ENCODE data around the gene POLE2.
A peak's percentile ranks its signal among the peaks of the same experiment; 100 is the strongest.

POLE2 gene

DNA sequence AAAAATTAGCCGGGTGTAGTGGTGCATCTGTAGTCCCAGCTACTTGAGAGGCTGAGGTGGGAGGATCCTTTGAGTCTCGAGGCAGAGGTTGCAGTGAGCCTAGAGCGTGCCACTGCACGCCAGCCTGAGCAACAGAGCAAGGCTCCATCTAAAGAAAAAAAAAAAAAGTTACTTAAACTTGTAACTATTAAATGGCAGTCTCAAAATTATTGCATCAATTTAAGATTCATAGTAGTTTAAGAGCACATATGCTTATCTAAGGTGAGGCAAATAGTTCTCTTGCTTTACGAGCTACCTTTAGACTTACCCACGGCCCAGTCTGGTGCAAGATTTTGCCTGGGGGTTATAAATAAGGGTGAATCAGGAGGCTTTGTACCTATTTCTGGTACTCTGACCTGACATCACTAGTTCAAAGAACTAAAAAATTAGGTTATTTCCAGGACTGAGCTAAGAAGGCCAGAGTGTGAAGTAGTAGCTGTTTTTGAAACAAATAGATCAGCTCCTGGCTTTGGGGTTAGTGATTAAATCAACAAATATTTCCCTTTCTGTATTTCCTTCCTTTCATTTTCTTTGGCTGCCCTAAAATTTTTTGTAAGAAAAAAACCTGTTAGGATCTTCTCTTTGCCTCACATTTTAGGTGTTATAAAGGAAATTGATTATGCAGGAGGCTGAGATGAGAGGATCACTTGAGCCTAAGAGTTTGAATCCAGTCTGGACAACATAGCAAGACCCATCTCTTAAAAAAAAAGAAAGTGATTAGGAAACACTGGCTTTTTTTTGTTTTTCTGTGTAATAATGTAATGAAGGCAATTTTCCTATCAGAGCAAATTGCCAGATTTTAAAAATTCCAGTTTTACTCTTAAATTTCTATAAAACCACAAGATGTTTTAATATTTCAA lies 63.8 kb downstream of the POLE2 start:
- TF ChIP-seq, protein P1, sequence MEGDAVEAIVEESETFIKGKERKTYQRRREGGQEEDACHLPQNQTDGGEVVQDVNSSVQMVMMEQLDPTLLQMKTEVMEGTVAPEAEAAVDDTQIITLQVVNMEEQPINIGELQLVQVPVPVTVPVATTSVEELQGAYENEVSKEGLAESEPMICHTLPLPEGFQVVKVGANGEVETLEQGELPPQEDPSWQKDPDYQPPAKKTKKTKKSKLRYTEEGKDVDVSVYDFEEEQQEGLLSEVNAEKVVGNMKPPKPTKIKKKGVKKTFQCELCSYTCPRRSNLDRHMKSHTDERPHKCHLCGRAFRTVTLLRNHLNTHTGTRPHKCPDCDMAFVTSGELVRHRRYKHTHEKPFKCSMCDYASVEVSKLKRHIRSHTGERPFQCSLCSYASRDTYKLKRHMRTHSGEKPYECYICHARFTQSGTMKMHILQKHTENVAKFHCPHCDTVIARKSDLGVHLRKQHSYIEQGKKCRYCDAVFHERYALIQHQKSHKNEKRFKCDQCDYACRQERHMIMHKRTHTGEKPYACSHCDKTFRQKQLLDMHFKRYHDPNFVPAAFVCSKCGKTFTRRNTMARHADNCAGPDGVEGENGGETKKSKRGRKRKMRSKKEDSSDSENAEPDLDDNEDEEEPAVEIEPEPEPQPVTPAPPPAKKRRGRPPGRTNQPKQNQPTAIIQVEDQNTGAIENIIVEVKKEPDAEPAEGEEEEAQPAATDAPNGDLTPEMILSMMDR (IDR thresholded peaks at IDR 0.05; ENCODE audit: unreplicated experiment in 3 of 3) = no peak
- Mint-ChIP-seq H3K27ac (no peak overlapping the region), H3K36me3 (ENCODE audit: low read depth) (peaks cover 14% of the 10 kb centered on the region), H3K27me3 (ENCODE audit: low read depth) (no peaks in the 10 kb centered on the region), H3K9me3 (no peaks in the 10 kb centered on the region), H3K4me1 (peaks cover 26% of the 10 kb centered on the region), H3K4me3 (peak overlapping the region in 1 of 3 experiments; percentile 24)

DNA sequence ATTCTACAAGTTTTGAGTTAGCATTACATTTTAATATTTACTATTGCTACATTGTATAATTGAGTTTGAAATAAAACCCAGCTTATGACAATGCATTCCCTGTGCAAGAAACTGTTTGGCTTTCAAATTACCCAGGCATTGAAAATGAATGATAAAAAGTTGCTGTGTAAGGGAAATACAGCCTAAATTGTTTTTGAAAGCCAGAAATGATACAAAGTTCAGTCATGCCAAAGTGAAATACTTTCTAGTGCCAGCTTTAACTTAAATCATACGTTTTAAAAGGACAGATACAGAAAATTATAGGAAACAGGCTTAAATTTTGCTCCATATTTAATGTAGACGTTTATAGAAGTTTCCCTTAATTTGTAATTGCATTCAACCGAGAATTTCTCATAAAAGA lies 64.6 kb downstream of the POLE2 start:
- TF ChIP-seq, protein P1 (IDR thresholded peaks at IDR 0.05; ENCODE audit: unreplicated experiment in 3 of 3) = no peak
- Mint-ChIP-seq H3K36me3 (ENCODE audit: low read depth) (peaks cover 20% of the 10 kb centered on the region), H3K4me3 (peak overlapping the region in 1 of 3 experiments; percentile 56), H3K4me1 (peaks cover 29% of the 10 kb centered on the region), H3K27ac (no peak overlapping the region), H3K9me3 (no peaks in the 10 kb centered on the region), H3K27me3 (ENCODE audit: low read depth) (no peaks in the 10 kb centered on the region)

DNA sequence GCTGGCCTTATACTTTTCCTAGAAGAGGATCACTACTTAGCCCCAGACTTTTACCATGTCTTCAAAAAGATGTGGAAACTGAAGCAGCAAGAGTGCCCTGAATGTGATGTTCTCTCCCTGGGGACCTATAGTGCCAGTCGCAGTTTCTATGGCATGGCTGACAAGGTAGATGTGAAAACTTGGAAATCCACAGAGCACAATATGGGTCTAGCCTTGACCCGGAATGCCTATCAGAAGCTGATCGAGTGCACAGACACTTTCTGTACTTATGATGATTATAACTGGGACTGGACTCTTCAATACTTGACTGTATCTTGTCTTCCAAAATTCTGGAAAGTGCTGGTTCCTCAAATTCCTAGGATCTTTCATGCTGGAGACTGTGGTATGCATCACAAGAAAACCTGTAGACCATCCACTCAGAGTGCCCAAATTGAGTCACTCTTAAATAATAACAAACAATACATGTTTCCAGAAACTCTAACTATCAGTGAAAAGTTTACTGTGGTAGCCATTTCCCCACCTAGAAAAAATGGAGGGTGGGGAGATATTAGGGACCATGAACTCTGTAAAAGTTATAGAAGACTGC lies 65.9 kb downstream of the POLE2 start:
- TF ChIP-seq, protein P1 (IDR thresholded peaks at IDR 0.05; ENCODE audit: unreplicated experiment in 3 of 3) = no peak
- Mint-ChIP-seq H3K27ac (peak overlapping the region; percentile 35 to 74 (median 47)), H3K4me1 (peaks cover 37% of the 10 kb centered on the region), H3K4me3 (peak overlapping the region; percentile 96 to 98 (median 98)), H3K27me3 (ENCODE audit: low read depth) (no peaks in the 10 kb centered on the region), H3K9me3 (no peaks in the 10 kb centered on the region), H3K36me3 (ENCODE audit: low read depth) (peaks cover 27% of the 10 kb centered on the region)

DNA sequence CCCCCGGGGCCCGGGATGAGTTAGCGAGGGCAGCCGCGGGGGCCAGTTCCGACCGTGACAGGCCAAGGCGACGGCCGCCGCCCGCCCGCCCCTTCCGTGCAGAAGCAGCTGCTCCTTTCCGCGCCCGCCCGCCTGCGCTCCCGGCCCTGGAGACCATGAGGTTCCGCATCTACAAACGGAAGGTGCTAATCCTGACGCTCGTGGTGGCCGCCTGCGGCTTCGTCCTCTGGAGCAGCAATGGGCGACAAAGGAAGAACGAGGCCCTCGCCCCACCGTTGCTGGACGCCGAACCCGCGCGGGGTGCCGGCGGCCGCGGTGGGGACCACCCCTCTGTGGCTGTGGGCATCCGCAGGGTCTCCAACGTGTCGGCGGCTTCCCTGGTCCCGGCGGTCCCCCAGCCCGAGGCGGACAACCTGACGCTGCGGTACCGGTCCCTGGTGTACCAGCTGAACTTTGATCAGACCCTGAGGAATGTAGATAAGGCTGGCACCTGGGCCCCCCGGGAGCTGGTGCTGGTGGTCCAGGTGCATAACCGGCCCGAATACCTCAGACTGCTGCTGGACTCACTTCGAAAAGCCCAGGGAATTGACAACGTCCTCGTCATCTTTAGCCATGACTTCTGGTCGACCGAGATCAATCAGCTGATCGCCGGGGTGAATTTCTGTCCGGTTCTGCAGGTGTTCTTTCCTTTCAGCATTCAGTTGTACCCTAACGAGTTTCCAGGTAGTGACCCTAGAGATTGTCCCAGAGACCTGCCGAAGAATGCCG lies 66.7 kb downstream of the POLE2 start:
- TF ChIP-seq, protein P1 (IDR thresholded peaks at IDR 0.05; ENCODE audit: unreplicated experiment in 3 of 3) = peak in 1 of 3 experiments; percentile 23
- H3K36me3 Mint-ChIP-seq (ENCODE audit: low read depth) = peaks cover 30% of the 10 kb centered on the region
- H3K27me3 Mint-ChIP-seq (ENCODE audit: low read depth) = no peaks in the 10 kb centered on the region
- H3K27ac Mint-ChIP-seq = peak overlapping the region; percentile 99 to 100 (median 100)
- H3K4me1 Mint-ChIP-seq = peaks cover 37% of the 10 kb centered on the region
- no peaks in the 10 kb centered on the region for H3K9me3 Mint-ChIP-seq
- H3K4me3 Mint-ChIP-seq = peak overlapping the region; percentile 96 to 98 (median 98)

DNA sequence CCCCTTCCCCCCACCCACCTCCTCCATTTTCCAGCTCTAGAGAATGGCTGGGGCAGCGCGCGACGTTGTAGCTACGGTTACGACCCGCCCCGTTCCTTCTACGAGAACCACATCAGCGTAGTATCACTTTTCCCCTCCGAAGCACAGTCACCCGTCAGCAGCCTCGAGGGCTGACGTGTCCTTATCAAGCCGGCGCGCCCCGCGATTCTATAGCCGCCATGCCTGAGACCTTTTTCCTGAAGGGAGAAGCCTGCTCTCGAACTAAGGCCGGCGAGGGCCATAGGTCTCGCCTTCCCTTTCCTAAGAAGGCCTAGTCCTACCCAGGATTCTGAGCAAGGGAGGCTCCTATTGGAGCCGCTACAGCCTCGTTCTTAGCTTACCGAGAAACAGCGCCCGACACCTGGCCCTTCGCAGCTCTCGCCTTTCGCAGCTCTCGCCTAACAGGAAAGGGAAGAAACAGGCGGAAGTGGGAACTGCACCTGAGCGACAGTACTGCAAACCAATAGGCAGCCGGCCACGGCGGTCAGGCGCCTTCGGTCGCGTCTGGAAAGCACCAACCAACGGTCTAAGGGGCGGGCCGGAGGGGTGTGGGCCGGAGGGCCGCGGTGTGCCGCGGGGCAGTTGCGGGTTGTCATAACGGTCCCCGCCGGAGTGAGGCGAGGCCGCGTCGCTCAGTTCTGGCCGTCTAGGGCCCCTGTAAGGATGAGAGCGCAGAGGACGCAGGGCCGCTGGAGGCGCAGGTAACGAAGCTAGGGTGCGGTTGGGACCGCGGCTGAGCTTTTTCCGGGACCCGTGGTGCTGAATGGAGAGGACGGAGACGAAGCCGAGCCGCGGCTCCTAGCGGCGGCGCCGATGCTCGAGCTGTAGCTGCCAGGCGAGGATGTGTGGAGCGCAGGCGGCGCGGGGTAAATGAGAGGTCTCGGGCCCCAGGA lies 67.6 kb downstream of the POLE2 start, which contains the start of the genes MGAT2 and RPL36AL:
MGAT2 (plus strand) TSS at position 618 of the 932 bp plus-strand sequence. CDS start 470 bp downstream, outside the sequence.
RPL36AL (minus strand) TSS at position 445 of the 932 bp plus-strand sequence. CDS start 1,522 bp downstream, outside the sequence.
- H3K27ac Mint-ChIP-seq = peak within 1 kb of the TSS; percentile 99 to 100 (median 100)
- H3K36me3 Mint-ChIP-seq (ENCODE audit: low read depth) = peaks cover 33% of the 10 kb centered on the region
- no peaks in the 10 kb centered on the region for H3K27me3 Mint-ChIP-seq (ENCODE audit: low read depth)
- H3K9me3 Mint-ChIP-seq = no peaks in the 10 kb centered on the region
- H3K4me3 Mint-ChIP-seq = peak within 1 kb of the TSS; percentile 96 to 98 (median 98)
- H3K4me1 Mint-ChIP-seq = peaks cover 37% of the 10 kb centered on the region
- TF ChIP-seq, protein P1 (IDR thresholded peaks at IDR 0.05; ENCODE audit: unreplicated experiment in 3 of 3) = peak in 1 of 3 experiments; percentile 40
